ENCODE results near the gene TMEM139.
"Not testable (repeated sequence)": the region's sequence is repeated elsewhere in the genome, so short reads cannot be mapped to it uniquely, and the experiment has no call there.

TMEM139 gene

GRCh38 chr7:143287935-143288826 is 3.4 kb downstream of the TMEM139 start, which contains the start of gene CASP2:
Gene CASP2 (plus strand): TSS chr7:143288351. CDS start chr7:143288456, 105 bp downstream.
- peak; percentile 97 to 98 (median 97) for DNase-seq (ENCODE audit: low read depth in 4 of 4, low spot score in 1 of 4)

GRCh38 chr7:143288836-143289235 is 4.1 kb downstream of the TMEM139 start:
- no peak for DNase-seq (ENCODE audit: low read depth in 4 of 4, low spot score in 1 of 4)

GRCh38 chr7:143289421-143289820 is 4.7 kb downstream of the TMEM139 start:
- DNase-seq (ENCODE audit: low read depth in 4 of 4, low spot score in 1 of 4), result no peak

GRCh38 chr7:143289888-143290287 is 5.1 kb downstream of the TMEM139 start:
- not testable (repeated sequence) for DNase-seq (ENCODE audit: low read depth in 4 of 4, low spot score in 1 of 4)

GRCh38 chr7:143290293-143290692 is 5.5 kb downstream of the TMEM139 start:
- no peak for DNase-seq (ENCODE audit: low read depth in 4 of 4, low spot score in 1 of 4)

GRCh38 chr7:143292876-143293275 is 8.1 kb downstream of the TMEM139 start:
- no peak for DNase-seq (ENCODE audit: low read depth in 4 of 4, low spot score in 1 of 4)

GRCh38 chr7:143295870-143296269 is 11.1 kb downstream of the TMEM139 start:
- no peak for DNase-seq (ENCODE audit: low read depth in 4 of 4, low spot score in 1 of 4)

GRCh38 chr7:143296686-143297085 is 11.9 kb downstream of the TMEM139 start:
- DNase-seq (ENCODE audit: low read depth in 4 of 4, low spot score in 1 of 4), result no peak

GRCh38 chr7:143299346-143299745 is 14.6 kb downstream of the TMEM139 start:
- no peak for DNase-seq (ENCODE audit: low read depth in 4 of 4, low spot score in 1 of 4)

GRCh38 chr7:143299840-143300239 is 15.1 kb downstream of the TMEM139 start:
- DNase-seq (ENCODE audit: low read depth in 4 of 4, low spot score in 1 of 4), result peak in 3 of 4 experiments; percentile 19 to 34 (median 25)

- no peak for DNase-seq (ENCODE audit: low read depth in 4 of 4, low spot score in 1 of 4)
These were observed 16.5 kb downstream of the TMEM139 start for GRCh38 chr7:143300959-143301935.

GRCh38 chr7:143303733-143304132 is 19.0 kb downstream of the TMEM139 start:
- no peak for DNase-seq (ENCODE audit: low read depth in 4 of 4, low spot score in 1 of 4)

- no peak for DNase-seq (ENCODE audit: low read depth in 4 of 4, low spot score in 1 of 4)
These were observed 20.2 kb downstream of the TMEM139 start for GRCh38 chr7:143304938-143305337.

- peak; percentile 48 to 59 (median 50) for DNase-seq (ENCODE audit: low read depth in 4 of 4, low spot score in 1 of 4)
These were observed 20.8 kb downstream of the TMEM139 start for GRCh38 chr7:143305423-143306070.

- no peak for DNase-seq (ENCODE audit: low read depth in 4 of 4, low spot score in 1 of 4)
These were observed 23.9 kb downstream of the TMEM139 start for GRCh38 chr7:143308632-143309031.

GRCh38 chr7:143314127-143314526 is 29.4 kb downstream of the TMEM139 start:
- DNase-seq (ENCODE audit: low read depth in 4 of 4, low spot score in 1 of 4), result no peak

GRCh38 chr7:143315776-143316175 is 31.0 kb downstream of the TMEM139 start, which contains the start of gene CLCN1:
Gene CLCN1 (plus strand): TSS chr7:143316111. CDS start chr7:143316213, 102 bp downstream.
- DNase-seq (ENCODE audit: low read depth in 4 of 4, low spot score in 1 of 4), result no peak

- no peak for DNase-seq (ENCODE audit: low read depth in 4 of 4, low spot score in 1 of 4)
These were observed 31.7 kb downstream of the TMEM139 start for GRCh38 chr7:143316492-143316891.

- no peak for DNase-seq (ENCODE audit: low read depth in 4 of 4, low spot score in 1 of 4)
These were observed 33.9 kb downstream of the TMEM139 start for GRCh38 chr7:143318661-143319060.

- DNase-seq (ENCODE audit: low read depth in 4 of 4, low spot score in 1 of 4), result no peak
These were observed 35.9 kb downstream of the TMEM139 start for GRCh38 chr7:143320620-143321019.

GRCh38 chr7:143321242-143321641 is 36.5 kb downstream of the TMEM139 start:
- DNase-seq (ENCODE audit: low read depth in 4 of 4, low spot score in 1 of 4), result no peak

All from stimulated activated CD4-positive, alpha-beta T cell treated with anti-CD3 and anti-CD28 coated beads, Interleukin-1b, Interleukin-23, amount 100 ng/mL, for 24 hours (primary cell).